Breast epithelium (tissue), 4 donors: ENCODE results near the gene SLC25A52. TPM values are rescaled to one million over a fixed set of nuclear protein-coding genes. Genes with fewer than 3 reads are reported as not detected.
A peak's percentile ranks its signal among the peaks of the same experiment; 100 is the strongest.

ENCODE experiments used
- DNase-seq, 2 donors: peaks; one replicate each; pipeline ENCODE4 v3.0.0-alpha.2; 2019; ENCODE audit warnings: low spot score in 2 of 2
- H3K27ac ChIP-seq, 2 donors: fragments of 200-600 bp; sonication (generic) in 1 of 2; one replicate each; pipeline ENCODE4 v1.5.1; 2016 to 2019; ENCODE audit warnings: mild to moderate bottlenecking in 1 of 2
- H3K27me3 ChIP-seq, 2 donors: fragments of 200-600 bp; sonication (generic) in 1 of 2; one replicate each; pipeline versions ENCODE4 v1.5.1 to v1.6.0; 2017 to 2019; ENCODE audit warnings: control low read depth in 1 of 2, mild to moderate bottlenecking in 1 of 2
- H3K36me3 ChIP-seq: fragments of 200-600 bp; one replicate; pipeline ENCODE4 v1.5.1; 2019
- H3K4me1 ChIP-seq, 2 donors: fragments of 200-600 bp; sonication (generic); one replicate each; pipeline ENCODE4 v1.5.1; 2016 to 2019; ENCODE audit warnings: control low read depth in 1 of 2
- H3K4me3 ChIP-seq, 3 donors: fragments of 200-600 bp; sonication (generic); 1 replicate in 2 of 3; 2 replicates in 1 of 3; pipeline ENCODE4 v1.5.1; 2016 to 2019; ENCODE audit warnings: mild to moderate bottlenecking in 3 of 3, moderate library complexity in 2 of 3
- H3K9me3 ChIP-seq, 2 donors: fragments of 200-600 bp; sonication (generic) in 1 of 2; one replicate each; pipeline ENCODE4 v1.5.1; 2016 to 2019; ENCODE audit warnings: control low read depth in 1 of 2
- POLR2A ChIP-seq: fragments of 450-650 bp; IDR thresholded peaks from one replicate; pipeline ENCODE4 v1.6.1; 2016; ENCODE audit warnings: antibody characterized with exemption, mild to moderate bottlenecking, moderate library complexity
- POLR2AphosphoS5 ChIP-seq, 3 donors: sonication (generic); formaldehyde crosslinking; IDR thresholded peaks; one replicate each; pipeline ENCODE4 v1.6.1; 2017; ENCODE audit warnings: antibody characterized with exemption in 3 of 3
- intact Hi-C: fragments of 100-400 bp; cut with DNase I; formaldehyde crosslinking; loops from one replicate; pipeline ENCODE4 v1.15.1; 2023; ENCODE audit warnings: low total_unique reads
- total RNA-seq, 3 donors: library from RNA; depleted of rRNA; stranded (reverse); fragments of >200 nt; gene quantifications; one replicate each; pipeline ENCODE4 v1.1.0, GENCODE V29; 2016
- TF ChIP-seq, protein P1 (sequence below), 3 donors: fragments of 450-650 bp; IDR thresholded peaks; one replicate each; pipeline ENCODE4 v1.5.1; 2016 to 2017; ENCODE audit warnings: antibody characterized with exemption in 3 of 3, mild to moderate bottlenecking in 3 of 3, moderate library complexity in 3 of 3

Gene SLC25A52
- total RNA-seq, 3 donors from 2014 or later = 0.59 TPM; not detected in 2

DNA sequence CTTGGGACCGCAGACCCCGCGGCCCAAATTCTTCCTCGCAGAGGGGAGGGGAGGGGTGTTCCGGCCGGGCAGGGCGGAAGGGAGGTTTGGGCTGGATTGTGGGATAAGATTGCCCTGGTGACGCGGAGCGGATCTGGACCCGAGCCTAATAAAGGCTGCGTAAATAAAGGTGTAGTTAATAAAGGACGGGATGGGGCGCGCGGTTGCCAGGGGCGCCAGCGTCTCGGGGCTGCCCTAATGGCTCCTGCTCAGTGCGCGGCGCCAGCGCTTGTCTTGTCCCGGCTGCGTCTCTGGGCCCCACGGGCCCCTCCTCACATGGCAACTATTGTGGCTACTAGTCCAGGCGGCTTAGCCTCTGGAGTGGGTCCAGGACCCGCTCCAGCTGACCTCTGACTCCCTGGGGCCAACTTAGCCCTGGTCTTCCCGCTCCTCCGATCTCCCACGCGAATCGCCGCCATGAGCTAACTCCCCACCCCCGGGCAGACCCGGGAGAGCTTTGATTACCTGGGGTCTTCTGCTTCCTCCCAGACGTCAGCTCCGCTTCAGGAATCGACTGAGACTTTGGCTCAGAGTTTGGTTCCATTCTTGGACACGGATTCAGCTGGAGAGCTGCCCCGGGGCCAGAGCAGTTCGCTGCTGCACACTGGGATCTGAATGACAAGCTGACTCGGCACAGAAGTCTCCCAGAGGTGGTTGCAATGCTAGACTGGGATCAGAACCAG lies 36.5 kb downstream of the SLC25A52 start:
- peak overlapping the region; percentile 67 to 82 for H3K27ac ChIP-seq
- TF ChIP-seq, protein P1, sequence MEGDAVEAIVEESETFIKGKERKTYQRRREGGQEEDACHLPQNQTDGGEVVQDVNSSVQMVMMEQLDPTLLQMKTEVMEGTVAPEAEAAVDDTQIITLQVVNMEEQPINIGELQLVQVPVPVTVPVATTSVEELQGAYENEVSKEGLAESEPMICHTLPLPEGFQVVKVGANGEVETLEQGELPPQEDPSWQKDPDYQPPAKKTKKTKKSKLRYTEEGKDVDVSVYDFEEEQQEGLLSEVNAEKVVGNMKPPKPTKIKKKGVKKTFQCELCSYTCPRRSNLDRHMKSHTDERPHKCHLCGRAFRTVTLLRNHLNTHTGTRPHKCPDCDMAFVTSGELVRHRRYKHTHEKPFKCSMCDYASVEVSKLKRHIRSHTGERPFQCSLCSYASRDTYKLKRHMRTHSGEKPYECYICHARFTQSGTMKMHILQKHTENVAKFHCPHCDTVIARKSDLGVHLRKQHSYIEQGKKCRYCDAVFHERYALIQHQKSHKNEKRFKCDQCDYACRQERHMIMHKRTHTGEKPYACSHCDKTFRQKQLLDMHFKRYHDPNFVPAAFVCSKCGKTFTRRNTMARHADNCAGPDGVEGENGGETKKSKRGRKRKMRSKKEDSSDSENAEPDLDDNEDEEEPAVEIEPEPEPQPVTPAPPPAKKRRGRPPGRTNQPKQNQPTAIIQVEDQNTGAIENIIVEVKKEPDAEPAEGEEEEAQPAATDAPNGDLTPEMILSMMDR (IDR thresholded peaks at IDR 0.05) = no peak
- no peak for TF ChIP-seq POLR2AphosphoS5 (IDR thresholded peaks at IDR 0.05)
- no peak for TF ChIP-seq POLR2A
- peak overlapping the region; percentile 58 to 72 (median 65) for H3K4me3 ChIP-seq
- no peaks in the 10 kb centered on the region for H3K27me3 ChIP-seq
- intact Hi-C loops = loop anchor here (10.0 kb wide), 1 partner anchor 169 kb away; no protein-coding TSS in a partner anchor
- H3K9me3 ChIP-seq = peaks cover 0 to 2% of the 10 kb centered on the region in 2 donors
- H3K4me1 ChIP-seq = no peaks in the 10 kb centered on the region
- peak in 1 of 2 donors; percentile 57 for DNase-seq
- no peaks in the 10 kb centered on the region for H3K36me3 ChIP-seq

DNA sequence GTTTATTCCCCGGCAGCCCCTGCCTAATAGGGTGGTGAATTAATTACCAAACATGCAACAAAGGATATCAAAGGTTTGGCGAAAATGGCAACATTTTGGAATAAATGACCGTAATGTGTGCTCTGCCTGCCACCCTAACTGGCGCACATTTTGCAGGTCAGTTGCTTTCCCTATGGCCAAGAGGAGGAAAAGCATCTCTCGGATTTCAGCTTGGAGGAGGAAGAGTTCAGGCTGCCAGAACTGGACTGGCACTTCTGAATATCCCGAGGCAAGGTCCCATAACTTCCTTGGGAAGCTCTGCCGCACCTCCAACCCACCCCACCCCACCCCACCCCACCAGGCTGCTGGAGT lies 37.1 kb downstream of the SLC25A52 start:
- peak overlapping the region; percentile 67 to 82 for H3K27ac ChIP-seq
- no peaks in the 10 kb centered on the region for H3K36me3 ChIP-seq
- H3K4me1 ChIP-seq = no peaks in the 10 kb centered on the region
- H3K9me3 ChIP-seq = peaks cover 0 to 7% of the 10 kb centered on the region in 2 donors
- H3K4me3 ChIP-seq = peak overlapping the region; percentile 58 to 72 (median 65)
- TF ChIP-seq POLR2AphosphoS5 (IDR thresholded peaks at IDR 0.05) (no peak), POLR2A (no peak)
- TF ChIP-seq, protein P1 (IDR thresholded peaks at IDR 0.05) = no peak
- DNase-seq = no peak
- H3K27me3 ChIP-seq = no peaks in the 10 kb centered on the region
- intact Hi-C loops = loop anchor here (10.0 kb wide), 1 partner anchor 169 kb away; no protein-coding TSS in a partner anchor

DNA sequence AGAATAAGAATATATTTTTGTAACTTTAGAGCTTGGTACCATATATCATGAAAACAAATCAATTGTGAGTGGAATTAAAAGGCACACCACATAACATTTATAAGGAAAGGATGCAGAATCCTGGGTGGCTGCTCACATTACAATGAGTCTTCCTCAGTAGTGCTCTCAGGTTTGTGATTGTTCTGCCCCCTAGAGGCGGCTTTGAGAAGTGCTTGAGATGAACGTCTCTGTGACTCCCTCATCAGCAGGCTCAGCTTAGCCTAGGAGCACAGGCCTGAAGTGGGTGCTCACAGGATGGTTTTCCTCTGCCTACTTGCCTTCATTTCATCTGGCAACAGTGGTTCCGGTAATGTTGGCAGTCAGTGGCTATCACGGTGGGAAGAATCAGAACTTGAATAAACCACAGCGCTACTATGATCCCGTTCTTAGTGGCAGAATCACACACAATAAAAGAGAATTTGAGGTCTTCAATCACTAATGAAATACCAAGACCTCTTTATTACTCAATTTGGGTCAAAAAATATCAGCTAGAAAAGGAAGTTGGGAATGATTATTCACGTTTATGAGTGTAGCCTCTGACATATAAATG lies 38.2 kb downstream of the SLC25A52 start:
- Histone ChIP-seq H3K4me3 (no peak overlapping the region), H3K36me3 (no peaks in the 10 kb centered on the region), H3K27me3 (no peaks in the 10 kb centered on the region), H3K4me1 (no peaks in the 10 kb centered on the region), H3K9me3 (peaks cover 0 to 7% of the 10 kb centered on the region in 2 donors), H3K27ac (no peak overlapping the region)
- TF ChIP-seq, protein P1 (IDR thresholded peaks at IDR 0.05) = peak; percentile 53 to 62 (median 59)
- no peak for TF ChIP-seq POLR2AphosphoS5 (IDR thresholded peaks at IDR 0.05)
- intact Hi-C loops = loop anchor here (10.0 kb wide), 1 partner anchor 168 kb away; no protein-coding TSS in a partner anchor
- peak; percentile 65 to 75 for DNase-seq

DNA sequence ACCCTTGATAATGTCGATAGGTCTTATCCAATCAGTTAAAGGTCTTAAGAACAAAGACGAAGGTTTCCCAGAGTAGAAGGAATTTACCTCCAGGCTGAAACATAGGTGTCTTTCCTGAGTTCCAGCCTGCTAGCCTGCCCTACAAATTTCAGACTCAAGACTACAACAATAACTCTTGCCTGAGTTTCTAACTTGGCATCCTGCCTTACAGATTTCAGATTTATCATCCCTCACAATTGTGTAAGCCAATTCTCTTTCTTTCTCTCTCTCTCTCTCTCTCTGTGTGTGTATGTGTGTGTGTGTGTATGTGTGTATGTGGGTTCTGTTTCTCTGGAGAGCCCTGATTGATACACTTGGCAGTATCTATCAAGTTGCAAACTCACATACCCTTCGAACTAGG lies 39.1 kb downstream of the SLC25A52 start:
- TF ChIP-seq, protein P1 (IDR thresholded peaks at IDR 0.05) = no peak
- TF ChIP-seq POLR2A (no peak), POLR2AphosphoS5 (IDR thresholded peaks at IDR 0.05) (no peak)
- Histone ChIP-seq H3K27ac (no peak overlapping the region), H3K36me3 (no peaks in the 10 kb centered on the region), H3K9me3 (peaks cover 0 to 7% of the 10 kb centered on the region in 2 donors), H3K4me3 (no peak overlapping the region), H3K4me1 (no peaks in the 10 kb centered on the region), H3K27me3 (no peaks in the 10 kb centered on the region)
- intact Hi-C loops = loop anchor here (10.0 kb wide), 1 partner anchor 167 kb away; no protein-coding TSS in a partner anchor
- no peak for DNase-seq

DNA sequence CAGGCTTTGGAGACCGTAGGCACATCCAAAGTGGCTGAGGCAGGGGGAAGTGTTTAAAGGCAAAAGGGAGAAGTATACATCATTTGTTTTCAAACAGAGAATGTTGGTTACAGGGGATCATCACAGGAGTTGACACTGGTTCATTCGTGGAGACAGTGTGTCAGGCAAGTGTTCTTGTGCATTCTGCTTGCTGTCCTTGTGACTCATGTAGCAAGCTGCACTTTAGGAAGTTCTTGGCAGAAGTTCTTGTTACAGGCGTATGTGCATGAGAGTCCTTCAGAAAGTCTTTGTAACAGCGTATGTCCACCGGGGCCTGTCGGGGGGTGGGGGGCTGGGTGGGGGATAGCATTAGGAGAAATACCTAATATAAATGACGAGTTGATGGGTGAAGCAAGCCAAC lies 39.8 kb downstream of the SLC25A52 start:
- no peak for DNase-seq
- H3K36me3 ChIP-seq = no peaks in the 10 kb centered on the region
- H3K4me3 ChIP-seq = no peak overlapping the region
- TF ChIP-seq POLR2A (no peak), POLR2AphosphoS5 (IDR thresholded peaks at IDR 0.05) (no peak)
- TF ChIP-seq, protein P1 (IDR thresholded peaks at IDR 0.05) = no peak
- H3K27me3 ChIP-seq = no peaks in the 10 kb centered on the region
- intact Hi-C loops = loop anchor here (10.0 kb wide), 1 partner anchor 166 kb away; no protein-coding TSS in a partner anchor
- H3K4me1 ChIP-seq = no peaks in the 10 kb centered on the region
- H3K27ac ChIP-seq = no peak overlapping the region
- H3K9me3 ChIP-seq = peaks cover 0 to 7% of the 10 kb centered on the region in 2 donors
